GM10266 (cell line): Measurements from ENCODE around the gene FHDC1.

Source experiments
- DNase-seq: peaks from one replicate; pipeline ENCODE4 v3.0.0; 2012; ENCODE audit errors: extremely low spot score
- CTCF ChIP-seq: IDR thresholded peaks from 2 replicates; pipeline ENCODE4 v1.5.1; 2012; ENCODE audit warnings: mild to moderate bottlenecking, low read depth; ENCODE audit not compliant: control insufficient read depth, insufficient read depth; ENCODE audit errors: missing control alignments

Gene FHDC1

GRCh38 chr4:152968806-152969394, 32.8 kb downstream of the FHDC1 start:
- no peak for TF ChIP-seq CTCF
- no peak for DNase-seq

- no peak for DNase-seq
- no peak for TF ChIP-seq CTCF
These were observed 34.1 kb downstream of the FHDC1 start for GRCh38 chr4:152970102-152970820.

GRCh38 chr4:152971053-152971452, 34.9 kb downstream of the FHDC1 start:
- DNase-seq = no peak
- no peak for TF ChIP-seq CTCF

- no peak for DNase-seq
- no peak for TF ChIP-seq CTCF
These were observed 36.9 kb downstream of the FHDC1 start for GRCh38 chr4:152972821-152973628.

- no peak for DNase-seq
- no peak for TF ChIP-seq CTCF
These were observed 37.7 kb downstream of the FHDC1 start for GRCh38 chr4:152973629-152974467.

- no peak for TF ChIP-seq CTCF
- DNase-seq = no peak
These were observed 38.6 kb downstream of the FHDC1 start for GRCh38 chr4:152974468-152975379.
